Mammary epithelial cell (primary cell): ENCODE results near the gene NDST1.

Experiments
- EZH2 ChIP-seq: IDR thresholded peaks from 2 replicates; pipeline ENCODE4 v1.6.1; 2012; ENCODE audit warnings: low read length, inconsistent platforms, borderline replicate concordance
- TF ChIP-seq, protein P1 (sequence below), 2 donors: IDR thresholded peaks in 1 of 2; conservative IDR thresholded peaks in 1 of 2; 2 replicates each; pipeline ENCODE4 v1.5.1; 2011 to 2012; ENCODE audit warnings: inconsistent platforms in 2 of 2, low read length in 2 of 2, mild to moderate bottlenecking in 2 of 2, control low read depth in 1 of 2, low read depth in 1 of 2; ENCODE audit not compliant: insufficient read depth in 1 of 2; ENCODE audit errors: extremely low read depth in 1 of 2

DNA sequence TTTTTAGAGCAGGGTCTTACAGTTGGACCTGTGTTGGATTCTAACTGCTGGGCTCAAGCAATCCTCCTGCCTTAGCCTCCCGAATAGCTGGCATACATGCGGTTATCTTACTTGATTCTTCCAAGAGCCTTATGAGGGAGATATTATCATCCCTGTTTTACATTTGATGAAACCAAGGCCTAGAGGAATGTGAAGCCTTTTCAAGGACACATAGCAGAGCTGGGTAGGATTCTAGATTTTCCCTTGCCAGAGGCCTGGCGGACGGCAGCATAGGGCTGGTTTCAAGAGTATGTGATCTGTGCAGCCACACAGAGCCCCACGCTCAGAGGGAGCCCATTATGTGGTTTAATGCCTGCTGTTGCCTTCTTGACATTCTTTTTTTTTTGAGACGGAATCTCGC, 24.2 kb downstream of the NDST1 start:
- TF ChIP-seq, protein P1, sequence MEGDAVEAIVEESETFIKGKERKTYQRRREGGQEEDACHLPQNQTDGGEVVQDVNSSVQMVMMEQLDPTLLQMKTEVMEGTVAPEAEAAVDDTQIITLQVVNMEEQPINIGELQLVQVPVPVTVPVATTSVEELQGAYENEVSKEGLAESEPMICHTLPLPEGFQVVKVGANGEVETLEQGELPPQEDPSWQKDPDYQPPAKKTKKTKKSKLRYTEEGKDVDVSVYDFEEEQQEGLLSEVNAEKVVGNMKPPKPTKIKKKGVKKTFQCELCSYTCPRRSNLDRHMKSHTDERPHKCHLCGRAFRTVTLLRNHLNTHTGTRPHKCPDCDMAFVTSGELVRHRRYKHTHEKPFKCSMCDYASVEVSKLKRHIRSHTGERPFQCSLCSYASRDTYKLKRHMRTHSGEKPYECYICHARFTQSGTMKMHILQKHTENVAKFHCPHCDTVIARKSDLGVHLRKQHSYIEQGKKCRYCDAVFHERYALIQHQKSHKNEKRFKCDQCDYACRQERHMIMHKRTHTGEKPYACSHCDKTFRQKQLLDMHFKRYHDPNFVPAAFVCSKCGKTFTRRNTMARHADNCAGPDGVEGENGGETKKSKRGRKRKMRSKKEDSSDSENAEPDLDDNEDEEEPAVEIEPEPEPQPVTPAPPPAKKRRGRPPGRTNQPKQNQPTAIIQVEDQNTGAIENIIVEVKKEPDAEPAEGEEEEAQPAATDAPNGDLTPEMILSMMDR (conservative IDR thresholded peaks at IDR 0.05 in 1 of 2, IDR thresholded peaks at IDR 0.05 in 1 of 2; ENCODE audit: extremely low read depth in 1 of 2, insufficient read depth in 1 of 2, low read depth in 1 of 2, low read length in 2 of 2), result no peak
- no peak for TF ChIP-seq EZH2
